ENCODE measurements around the gene MC5R.

DNA sequence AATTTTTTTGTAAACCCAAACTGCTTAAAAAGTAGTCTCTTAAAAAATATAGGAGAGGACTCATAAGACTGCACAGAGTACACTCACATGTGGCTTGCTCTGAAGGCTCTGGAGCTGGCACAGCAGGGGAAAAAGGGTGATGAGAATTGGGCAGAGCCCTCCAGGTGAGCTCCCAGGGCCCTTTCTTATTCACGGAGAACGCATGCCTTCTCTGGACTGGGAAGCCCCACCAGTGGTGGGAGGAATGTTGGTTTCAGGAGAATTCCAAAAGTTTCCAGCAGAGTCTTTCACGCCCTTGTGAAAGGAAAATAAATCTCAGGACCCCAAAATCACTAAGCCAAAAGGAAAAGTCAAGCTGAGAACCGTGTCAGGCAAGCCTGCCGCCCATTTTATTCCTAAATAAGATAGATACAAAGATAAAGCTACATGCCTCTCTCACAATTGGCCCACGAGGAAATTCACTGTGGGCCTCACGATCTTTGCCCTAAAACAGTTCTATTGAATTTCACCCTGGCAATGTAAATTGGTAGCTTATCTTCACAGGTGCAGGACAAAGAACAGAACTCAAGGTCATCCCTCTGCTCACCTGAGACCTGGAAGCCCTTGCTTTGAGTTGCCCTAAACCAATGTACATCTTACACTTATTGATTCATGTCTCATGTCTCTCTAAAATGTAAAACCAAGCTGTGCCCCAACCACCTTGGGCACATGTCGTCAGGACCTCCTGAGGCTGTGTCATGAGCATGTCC, 15.5 kb upstream of the MC5R start:
- TF ChIP-seq, protein P1, sequence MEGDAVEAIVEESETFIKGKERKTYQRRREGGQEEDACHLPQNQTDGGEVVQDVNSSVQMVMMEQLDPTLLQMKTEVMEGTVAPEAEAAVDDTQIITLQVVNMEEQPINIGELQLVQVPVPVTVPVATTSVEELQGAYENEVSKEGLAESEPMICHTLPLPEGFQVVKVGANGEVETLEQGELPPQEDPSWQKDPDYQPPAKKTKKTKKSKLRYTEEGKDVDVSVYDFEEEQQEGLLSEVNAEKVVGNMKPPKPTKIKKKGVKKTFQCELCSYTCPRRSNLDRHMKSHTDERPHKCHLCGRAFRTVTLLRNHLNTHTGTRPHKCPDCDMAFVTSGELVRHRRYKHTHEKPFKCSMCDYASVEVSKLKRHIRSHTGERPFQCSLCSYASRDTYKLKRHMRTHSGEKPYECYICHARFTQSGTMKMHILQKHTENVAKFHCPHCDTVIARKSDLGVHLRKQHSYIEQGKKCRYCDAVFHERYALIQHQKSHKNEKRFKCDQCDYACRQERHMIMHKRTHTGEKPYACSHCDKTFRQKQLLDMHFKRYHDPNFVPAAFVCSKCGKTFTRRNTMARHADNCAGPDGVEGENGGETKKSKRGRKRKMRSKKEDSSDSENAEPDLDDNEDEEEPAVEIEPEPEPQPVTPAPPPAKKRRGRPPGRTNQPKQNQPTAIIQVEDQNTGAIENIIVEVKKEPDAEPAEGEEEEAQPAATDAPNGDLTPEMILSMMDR (IDR thresholded peaks at IDR 0.05) = no peak
- TF ChIP-seq SIN3A (IDR thresholded peaks at IDR 0.05; ENCODE audit: borderline replicate concordance, low read depth, low read length) = no peak
- no peak for TF ChIP-seq GABPA (IDR thresholded peaks at IDR 0.05; ENCODE audit: low read depth)
- TF ChIP-seq, protein P2, sequence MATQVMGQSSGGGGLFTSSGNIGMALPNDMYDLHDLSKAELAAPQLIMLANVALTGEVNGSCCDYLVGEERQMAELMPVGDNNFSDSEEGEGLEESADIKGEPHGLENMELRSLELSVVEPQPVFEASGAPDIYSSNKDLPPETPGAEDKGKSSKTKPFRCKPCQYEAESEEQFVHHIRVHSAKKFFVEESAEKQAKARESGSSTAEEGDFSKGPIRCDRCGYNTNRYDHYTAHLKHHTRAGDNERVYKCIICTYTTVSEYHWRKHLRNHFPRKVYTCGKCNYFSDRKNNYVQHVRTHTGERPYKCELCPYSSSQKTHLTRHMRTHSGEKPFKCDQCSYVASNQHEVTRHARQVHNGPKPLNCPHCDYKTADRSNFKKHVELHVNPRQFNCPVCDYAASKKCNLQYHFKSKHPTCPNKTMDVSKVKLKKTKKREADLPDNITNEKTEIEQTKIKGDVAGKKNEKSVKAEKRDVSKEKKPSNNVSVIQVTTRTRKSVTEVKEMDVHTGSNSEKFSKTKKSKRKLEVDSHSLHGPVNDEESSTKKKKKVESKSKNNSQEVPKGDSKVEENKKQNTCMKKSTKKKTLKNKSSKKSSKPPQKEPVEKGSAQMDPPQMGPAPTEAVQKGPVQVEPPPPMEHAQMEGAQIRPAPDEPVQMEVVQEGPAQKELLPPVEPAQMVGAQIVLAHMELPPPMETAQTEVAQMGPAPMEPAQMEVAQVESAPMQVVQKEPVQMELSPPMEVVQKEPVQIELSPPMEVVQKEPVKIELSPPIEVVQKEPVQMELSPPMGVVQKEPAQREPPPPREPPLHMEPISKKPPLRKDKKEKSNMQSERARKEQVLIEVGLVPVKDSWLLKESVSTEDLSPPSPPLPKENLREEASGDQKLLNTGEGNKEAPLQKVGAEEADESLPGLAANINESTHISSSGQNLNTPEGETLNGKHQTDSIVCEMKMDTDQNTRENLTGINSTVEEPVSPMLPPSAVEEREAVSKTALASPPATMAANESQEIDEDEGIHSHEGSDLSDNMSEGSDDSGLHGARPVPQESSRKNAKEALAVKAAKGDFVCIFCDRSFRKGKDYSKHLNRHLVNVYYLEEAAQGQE (IDR thresholded peaks at IDR 0.05; ENCODE audit: low read depth, low read length) = no peak
- TF ChIP-seq POLR2AphosphoS5 (IDR thresholded peaks at IDR 0.05; ENCODE audit: low read depth, low read length) = no peak
- no peak for TF ChIP-seq CHD2 (IDR thresholded peaks at IDR 0.05; ENCODE audit: low read length, partially characterized antibody)
- TF ChIP-seq YY1 (IDR thresholded peaks at IDR 0.05; ENCODE audit: low read depth) = no peak
- TF ChIP-seq, protein P3, sequence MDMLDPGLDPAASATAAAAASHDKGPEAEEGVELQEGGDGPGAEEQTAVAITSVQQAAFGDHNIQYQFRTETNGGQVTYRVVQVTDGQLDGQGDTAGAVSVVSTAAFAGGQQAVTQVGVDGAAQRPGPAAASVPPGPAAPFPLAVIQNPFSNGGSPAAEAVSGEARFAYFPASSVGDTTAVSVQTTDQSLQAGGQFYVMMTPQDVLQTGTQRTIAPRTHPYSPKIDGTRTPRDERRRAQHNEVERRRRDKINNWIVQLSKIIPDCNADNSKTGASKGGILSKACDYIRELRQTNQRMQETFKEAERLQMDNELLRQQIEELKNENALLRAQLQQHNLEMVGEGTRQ (IDR thresholded peaks at IDR 0.05; ENCODE audit: borderline replicate concordance, low read depth, low read length) = no peak
